GM12878 (cell line): ENCODE measurements around the gene COQ9. TPM values are rescaled to one million over a fixed set of nuclear protein-coding genes. Genes with fewer than 3 reads are reported as not detected.

Experiments
- ATAC-seq: fragments of 200-7000 bp; cut with Tn5 transposase; 3 replicates; pipeline ENCODE4 v1.9.1; 2020; ENCODE audit warnings: mild to moderate bottlenecking, moderate library complexity
- BruUV-seq: library from RNA; stranded (reverse); fragments of 400-500 nt; replicated peaks from 2 replicates; lab custom pipeline; 2021; lab: Mats Ljungman, UMichigan
- CTCF ChIA-PET: fragments of 300-600 bp; sonication (Branson Sonifier 250); formaldehyde crosslinking; extraction: SDS; loops from one replicate; lab custom pipeline; 2021; ENCODE audit warnings: inconsistent platforms; lab: Yijun Ruan, JAX
- POLR2A ChIA-PET: fragments of 350-600 bp; formaldehyde crosslinking; extraction: SDS; loops from one replicate; lab custom pipeline; 2021; ENCODE audit warnings: inconsistent platforms; lab: Charles Lee
- RAD21 ChIA-PET: fragments of 300-600 bp; sonication (Branson Sonifier 250); formaldehyde crosslinking; loops from one replicate; lab custom pipeline; 2023; ENCODE audit warnings: antibody characterized with exemption; ENCODE audit not compliant: unreplicated experiment; lab: Charles Lee
- SMC1A ChIA-PET: fragments of 300-600 bp; sonication (Branson Sonifier 250); formaldehyde crosslinking; loops from one replicate; lab custom pipeline; 2023; ENCODE audit not compliant: unreplicated experiment, uncharacterized antibody; lab: Charles Lee
- DNase-seq: peaks from one replicate; pipeline ENCODE4 v3.0.0-alpha.2; 2011; ENCODE audit warnings: low read depth, low spot score
- FAIRE-seq: peaks from 3 replicates; lab custom pipeline; 2011; peaks lifted over from hg19 to GRCh38; lab: Jason Lieb, UNC
- H2AFZ ChIP-seq: 2 replicates; pipeline ENCODE4 v1.6.0; 2011; ENCODE audit warnings: low read depth, low read length, control low read depth; ENCODE audit not compliant: control insufficient read depth
- H3K27ac ChIP-seq: 2 replicates; pipeline ENCODE4 v1.5.1; 2011; ENCODE audit warnings: control low read depth; ENCODE audit not compliant: control insufficient read depth, insufficient read depth
- H3K27me3 ChIP-seq, 2 experiments: replicated peaks in 1 of 2; 2 replicates each; pipeline versions ENCODE4 v1.6.0 to v1.6.1; 2011; ENCODE audit warnings: low read length in 1 of 2; ENCODE audit not compliant: control insufficient read depth in 2 of 2, insufficient read depth in 2 of 2
- H3K36me3 ChIP-seq, 2 experiments: 2 replicates each; pipeline ENCODE4 v1.5.1; 2011; ENCODE audit warnings: low read length in 1 of 2; ENCODE audit not compliant: control insufficient read depth in 2 of 2, insufficient read depth in 2 of 2
- H3K4me1 ChIP-seq: 2 replicates; pipeline ENCODE4 v1.6.1; 2011; ENCODE audit warnings: mild to moderate bottlenecking, low read length, moderate library complexity, mixed read lengths; ENCODE audit not compliant: control insufficient read depth, insufficient read depth
- H3K4me2 ChIP-seq: 2 replicates; pipeline ENCODE4 v1.6.0; 2011; ENCODE audit warnings: control low read depth; ENCODE audit not compliant: control insufficient read depth, insufficient read depth
- H3K4me3 ChIP-seq: fragments of 200-600 bp; sonication (generic); 2 replicates; pipeline ENCODE4 v1.5.1; 2016
- H3K79me2 ChIP-seq: 2 replicates; pipeline ENCODE4 v1.6.0; 2011; ENCODE audit warnings: low read length; ENCODE audit not compliant: control insufficient read depth, insufficient read depth
- H3K9ac ChIP-seq: 2 replicates; pipeline ENCODE4 v1.8.0; 2011; ENCODE audit warnings: low read length, control low read depth, mixed read lengths; ENCODE audit not compliant: control insufficient read depth, insufficient read depth
- H3K9me3 ChIP-seq: replicated peaks from 3 replicates; pipeline ENCODE4 v1.5.1; 2011; ENCODE audit warnings: mild to moderate bottlenecking, low read length; ENCODE audit not compliant: control insufficient read depth, insufficient read depth
- H4K20me1 ChIP-seq: 2 replicates; pipeline ENCODE4 v1.6.0; 2011; ENCODE audit not compliant: control insufficient read depth, insufficient read depth
- BCL3 ChIP-seq: IDR thresholded peaks from 2 replicates; pipeline ENCODE4 v1.6.1; 2011; ENCODE audit warnings: borderline replicate concordance, low read depth, mild to moderate bottlenecking, moderate library complexity, low read length; ENCODE audit not compliant: insufficient read depth, poor library complexity, severe bottlenecking
- BMI1 ChIP-seq: fragments of 450-650 bp; IDR thresholded peaks from 2 replicates; pipeline ENCODE4 v1.6.1; 2016; ENCODE audit warnings: mild to moderate bottlenecking, moderate library complexity, borderline replicate concordance
- CREB1 ChIP-seq: IDR thresholded peaks from 2 replicates; pipeline ENCODE4 v1.6.1; 2012; ENCODE audit warnings: low read depth, mild to moderate bottlenecking, inconsistent platforms
- GATAD2B ChIP-seq: fragments of 450-650 bp; conservative IDR thresholded peaks from 2 replicates; pipeline ENCODE4 v1.6.1; 2017; ENCODE audit warnings: low read depth, mild to moderate bottlenecking, moderate library complexity
- IRF3 ChIP-seq: fragments of 450-650 bp; IDR thresholded peaks from 2 replicates; pipeline ENCODE4 v1.6.1; 2014; ENCODE audit warnings: mild to moderate bottlenecking
- MTA2 ChIP-seq: fragments of 450-650 bp; IDR thresholded peaks from 2 replicates; pipeline ENCODE4 v1.6.1; 2016; ENCODE audit warnings: low read depth, mild to moderate bottlenecking, moderate library complexity
- MXI1 ChIP-seq: fragments of 150-350 bp; IDR thresholded peaks from 2 replicates; pipeline ENCODE4 v1.6.1; 2011; ENCODE audit warnings: low read depth, mild to moderate bottlenecking, inconsistent platforms, low read length, improper control_type of control experiment
- NFXL1 ChIP-seq: fragments of 450-650 bp; IDR thresholded peaks from 2 replicates; pipeline ENCODE4 v1.6.1; 2017; ENCODE audit warnings: antibody characterized with exemption, mild to moderate bottlenecking, borderline replicate concordance
- NR2C1 ChIP-seq: fragments of 450-650 bp; IDR thresholded peaks from 2 replicates; pipeline ENCODE4 v1.6.1; 2017; ENCODE audit warnings: antibody characterized with exemption, mild to moderate bottlenecking, moderate library complexity
- SP1 ChIP-seq: IDR thresholded peaks from one replicate; pipeline ENCODE4 v1.6.1; 2011; ENCODE audit warnings: low read depth, low read length
- TBL1XR1 ChIP-seq: IDR thresholded peaks from 2 replicates; pipeline ENCODE4 v1.6.1; 2012; ENCODE audit warnings: low read depth, low read length, improper control_type of control experiment
- TCF3 ChIP-seq: IDR thresholded peaks from 2 replicates; pipeline ENCODE4 v1.6.1; 2012; ENCODE audit warnings: low read depth, mild to moderate bottlenecking, low read length, borderline replicate concordance; ENCODE audit not compliant: insufficient read depth
- ZNF384 ChIP-seq: IDR thresholded peaks from 2 replicates; pipeline ENCODE4 v1.6.1; 2012; ENCODE audit warnings: low read depth, mild to moderate bottlenecking, low read length, improper control_type of control experiment, borderline replicate concordance
- WGBS: methylation state at CpG from one replicate; pipeline ENCODE4 v1.1.6; 2016; ENCODE audit warnings: low lambda C conversion rate; ENCODE audit not compliant: insufficient replicate concordance, insufficient coverage; ENCODE audit errors: missing lambda C conversion rate; 5-methylcytosine and 5-hydroxymethylcytosine counted together
- in situ Hi-C: fragments of 300-500 bp; cut with MboI; formaldehyde crosslinking; loops from 9 replicates; pipeline ENCODE4 v1.14.3; 2018; ENCODE audit warnings: mixed read lengths
- intact Hi-C: fragments of 100-400 bp; cut with micrococcal nuclease; formaldehyde crosslinking; loops from one replicate; pipeline ENCODE4 v1.14.2; 2022; ENCODE audit not compliant: unreplicated experiment
- polyA plus RNA-seq, 11 experiments: library from polyadenylated mRNA; depleted of rRNA in 4 of 11; unstranded in 6 of 11; stranded (reverse) in 5 of 11; fragments of >200 nt; fragmentation: Nextera tagmentation in 4 of 11; fragmentation: Illumina TruSeq in 1 of 11; extraction: Ambion mirVana in 4 of 11; extraction: Trizol in 1 of 11; gene quantifications; 1 replicate in 1 of 11; 2 replicates in 10 of 11; pipeline versions ENCODE4 v1.2.1 to v1.2.3, GENCODE V29; 2011 to 2016; ENCODE audit warnings: inconsistent platforms in 2 of 11, missing spikeins in 2 of 11, low read depth in 1 of 11
- total RNA-seq, 4 experiments: library from RNA; depleted of rRNA in 3 of 4; stranded (reverse); fragments of >200 nt in 3 of 4; fragmentation: Illumina TruSeq in 1 of 4; extraction: Trizol in 1 of 4; gene quantifications; 2 replicates each; pipeline versions ENCODE4 v1.2.1 to v1.2.3, GENCODE V29; 2013 to 2021
- TF ChIP-seq, protein P1 (sequence below): IDR thresholded peaks from 2 replicates; pipeline ENCODE4 v1.6.1; 2012; ENCODE audit warnings: low read depth, low read length, improper control_type of control experiment

The COQ9 gene
- total and polyA plus RNA-seq, 10 of the 15 experiments (the other 5 are each of a cell fraction or from before 2014, with no cell fraction given) = 24.1 to 79.7 (median 50.1) TPM

- H3K9me3 ChIP-seq = no peaks in the 10 kb centered on the region
- in situ Hi-C loops = no loop called here
- POLR2A ChIA-PET = no interaction called here
Measured at GRCh38 chr16:57430955-57431354, 16.3 kb upstream of the COQ9 start.

More at GRCh38 chr16:57430955-57431354, 16.3 kb upstream of the COQ9 start:
- intact Hi-C loops = no loop called here
- FAIRE-seq = no peak
- no peak for DNase-seq
- H2AFZ ChIP-seq = no peak overlapping the region
- no TSS peak for BruUV-seq
- no peak for ATAC-seq
- WGBS = 90% methylated on average over 5 of the region's 5 CpGs
- H3K36me3 ChIP-seq = peaks cover 17 to 31% of the 10 kb centered on the region in 2 experiments
- no peak overlapping the region for H3K27ac ChIP-seq
- no peak overlapping the region for H3K4me3 ChIP-seq
- no peaks in the 10 kb centered on the region for H4K20me1 ChIP-seq
- no peaks in the 10 kb centered on the region for H3K79me2 ChIP-seq
- H3K9ac ChIP-seq = no peak overlapping the region
- no peaks in the 10 kb centered on the region for H3K4me1 ChIP-seq
- ChIA-PET RAD21 (no interaction called here), CTCF (interaction anchor here (1.4 to 2.7 kb wide), 3 partner anchors 12 to 89 kb away, joined by 3 to 10 read pairs (median 7); no protein-coding TSS in a partner anchor), SMC1A (interaction anchor here (0.7 to 1.1 kb wide), 2 partner anchors 12 to 130 kb away, joined by 4 read pairs; no protein-coding TSS in a partner anchor)
- H3K4me2 ChIP-seq = no peak overlapping the region
- H3K27me3 ChIP-seq = no peaks in the 10 kb centered on the region
- TF ChIP-seq GATAD2B (no peak), BCL3 (no peak), MTA2 (no peak), CREB1 (no peak), IRF3 (no peak), NR2C1 (no peak), ZNF384 (no peak), NFXL1 (no peak), MXI1 (no peak), TCF3 (no peak), BMI1 (no peak), SP1 (no peak), TBL1XR1 (no peak)
- TF ChIP-seq, protein P1, sequence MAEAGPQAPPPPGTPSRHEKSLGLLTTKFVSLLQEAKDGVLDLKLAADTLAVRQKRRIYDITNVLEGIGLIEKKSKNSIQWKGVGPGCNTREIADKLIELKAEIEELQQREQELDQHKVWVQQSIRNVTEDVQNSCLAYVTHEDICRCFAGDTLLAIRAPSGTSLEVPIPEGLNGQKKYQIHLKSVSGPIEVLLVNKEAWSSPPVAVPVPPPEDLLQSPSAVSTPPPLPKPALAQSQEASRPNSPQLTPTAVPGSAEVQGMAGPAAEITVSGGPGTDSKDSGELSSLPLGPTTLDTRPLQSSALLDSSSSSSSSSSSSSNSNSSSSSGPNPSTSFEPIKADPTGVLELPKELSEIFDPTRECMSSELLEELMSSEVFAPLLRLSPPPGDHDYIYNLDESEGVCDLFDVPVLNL = no peak
